Stimulated activated memory B cell treated with anti-CD40 and anti-IgM and Interleukin-4, amounts not matched to agents 10 μg/mL and 1 μg/mL and 100 μg/mL, for 72 hours (primary cell): ENCODE measurements around the gene SGPP1.
"Not testable (repeated sequence)": the region's sequence is repeated elsewhere in the genome, so short reads cannot be mapped to it uniquely, and the experiment has no call there.

Experiments
- ATAC-seq: fragments of 150-1000 bp; cut with Tn5 transposase; 2 replicates; pipeline ENCODE4 v1.10.0; 2021
- H3K27ac Mint-ChIP-seq: one replicate; pipeline ENCODE4 v1.8.0; 2022; ENCODE audit warnings: mild to moderate bottlenecking, mixed read lengths
- H3K27me3 Mint-ChIP-seq: one replicate; pipeline ENCODE4 v1.8.0; 2022; ENCODE audit warnings: mixed read lengths
- H3K36me3 Mint-ChIP-seq: one replicate; pipeline ENCODE4 v1.8.0; 2022; ENCODE audit warnings: mixed read lengths
- H3K4me1 Mint-ChIP-seq: one replicate; pipeline ENCODE4 v1.8.0; 2022; ENCODE audit warnings: mixed read lengths
- H3K4me3 Mint-ChIP-seq: one replicate; pipeline ENCODE4 v1.8.0; 2022; ENCODE audit warnings: mild to moderate bottlenecking, moderate library complexity, mixed read lengths
- H3K9me3 Mint-ChIP-seq: one replicate; pipeline ENCODE4 v1.8.0; 2022; ENCODE audit warnings: mixed read lengths

Gene SGPP1

DNA sequence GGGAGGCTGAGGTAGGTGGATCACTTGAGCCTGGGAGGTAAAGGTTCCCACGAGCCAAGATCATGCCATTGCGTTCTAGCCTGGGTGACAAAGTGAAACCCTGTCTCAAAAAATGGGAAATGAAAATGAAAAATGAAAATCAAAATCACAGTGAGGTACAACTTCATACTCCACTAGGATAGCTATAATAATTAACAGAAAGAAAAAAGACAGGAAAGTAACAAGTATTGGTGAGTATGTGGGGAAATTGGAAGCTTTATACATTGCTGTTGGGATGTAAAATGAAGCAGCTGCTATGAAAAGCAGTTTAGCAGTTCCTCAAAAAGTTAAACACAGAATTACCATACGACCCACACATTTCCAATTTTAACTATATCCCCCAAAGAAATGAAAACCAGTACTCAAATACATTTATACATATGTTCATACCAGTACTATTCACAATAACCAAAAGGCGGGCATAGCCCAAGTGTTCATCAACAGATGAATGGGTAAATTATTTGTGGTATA lies 22.2 kb downstream of the SGPP1 start:
- peak; percentile 75 for ATAC-seq
- Mint-ChIP-seq H3K9me3 (no peaks in the 10 kb centered on the region), H3K4me3 (peak overlapping the region; percentile 64), H3K4me1 (peaks cover 75% of the 10 kb centered on the region), H3K27ac (peak overlapping the region; percentile 87), H3K36me3 (peaks cover 6% of the 10 kb centered on the region), H3K27me3 (no peaks in the 10 kb centered on the region)

DNA sequence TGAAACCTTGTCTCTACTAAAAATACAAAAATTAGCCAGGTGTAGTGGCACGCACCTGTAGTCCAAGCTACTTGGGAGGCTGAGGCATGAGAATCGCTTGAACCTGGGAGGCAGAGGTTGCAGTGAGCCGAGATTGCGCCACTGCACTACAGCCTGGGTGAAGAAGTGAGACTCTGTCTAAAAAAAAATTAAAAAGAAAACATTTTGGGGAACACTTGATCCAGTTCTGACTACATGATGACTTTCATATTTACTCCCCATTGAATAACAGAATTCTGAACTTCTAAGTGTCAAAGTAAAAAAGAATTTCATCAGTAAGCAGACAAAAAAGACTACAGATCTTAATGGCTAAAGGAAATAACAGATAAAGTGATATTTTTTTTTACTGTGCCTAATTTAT lies 25.3 kb downstream of the SGPP1 start:
- peaks cover 19% of the 10 kb centered on the region for H3K36me3 Mint-ChIP-seq

DNA sequence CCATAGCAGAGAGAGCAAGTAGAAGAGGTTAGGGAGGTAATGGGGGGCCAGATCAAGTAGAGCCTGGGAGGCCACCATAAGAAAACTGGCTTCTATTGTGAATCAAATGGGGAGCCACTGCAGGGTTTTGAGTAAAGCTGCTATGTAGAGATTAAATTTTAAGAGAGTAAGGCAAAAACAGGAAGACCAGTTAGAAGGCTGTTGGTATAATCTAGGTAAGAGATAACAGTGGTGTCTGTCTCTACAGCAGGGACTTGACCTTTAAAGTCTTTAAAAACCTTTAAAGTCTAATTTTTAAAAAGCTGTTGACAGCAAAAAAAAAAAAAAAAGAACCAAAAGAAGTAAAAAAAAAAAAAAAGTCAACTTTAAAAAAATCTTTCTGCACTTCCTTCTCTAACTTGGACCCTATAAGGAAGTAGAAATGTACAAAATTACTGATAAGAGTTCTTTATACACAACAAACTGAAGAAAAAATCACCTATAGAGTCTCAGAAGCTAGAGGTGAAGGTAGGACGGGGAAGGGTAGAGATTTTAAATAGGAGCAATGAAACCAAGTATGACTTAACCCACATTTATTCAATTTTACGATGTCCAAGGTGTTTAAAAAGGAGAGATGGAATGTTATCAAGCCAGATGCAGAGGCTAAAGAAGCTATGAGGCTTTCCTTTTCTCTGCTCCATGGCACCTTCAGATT lies 26.1 kb downstream of the SGPP1 start:
- H3K27me3 Mint-ChIP-seq: no peaks in the 10 kb centered on the region
- peaks cover 25% of the 10 kb centered on the region for H3K36me3 Mint-ChIP-seq
- peak overlapping the region; percentile 54 for H3K4me3 Mint-ChIP-seq
- H3K4me1 Mint-ChIP-seq: peaks cover 82% of the 10 kb centered on the region
- peak overlapping the region; percentile 70 for H3K27ac Mint-ChIP-seq
- no peaks in the 10 kb centered on the region for H3K9me3 Mint-ChIP-seq
- no peak for ATAC-seq

More for the DNA sequence above, 25.3 kb downstream of the SGPP1 start:
- not testable (repeated sequence) for H3K4me3 Mint-ChIP-seq, H3K27me3 Mint-ChIP-seq, H3K9me3 Mint-ChIP-seq
- Mint-ChIP-seq H3K4me1 (peaks cover 79% of the 10 kb centered on the region), H3K27ac (peak overlapping the region; percentile 70)
- peak; percentile 50 for ATAC-seq

DNA sequence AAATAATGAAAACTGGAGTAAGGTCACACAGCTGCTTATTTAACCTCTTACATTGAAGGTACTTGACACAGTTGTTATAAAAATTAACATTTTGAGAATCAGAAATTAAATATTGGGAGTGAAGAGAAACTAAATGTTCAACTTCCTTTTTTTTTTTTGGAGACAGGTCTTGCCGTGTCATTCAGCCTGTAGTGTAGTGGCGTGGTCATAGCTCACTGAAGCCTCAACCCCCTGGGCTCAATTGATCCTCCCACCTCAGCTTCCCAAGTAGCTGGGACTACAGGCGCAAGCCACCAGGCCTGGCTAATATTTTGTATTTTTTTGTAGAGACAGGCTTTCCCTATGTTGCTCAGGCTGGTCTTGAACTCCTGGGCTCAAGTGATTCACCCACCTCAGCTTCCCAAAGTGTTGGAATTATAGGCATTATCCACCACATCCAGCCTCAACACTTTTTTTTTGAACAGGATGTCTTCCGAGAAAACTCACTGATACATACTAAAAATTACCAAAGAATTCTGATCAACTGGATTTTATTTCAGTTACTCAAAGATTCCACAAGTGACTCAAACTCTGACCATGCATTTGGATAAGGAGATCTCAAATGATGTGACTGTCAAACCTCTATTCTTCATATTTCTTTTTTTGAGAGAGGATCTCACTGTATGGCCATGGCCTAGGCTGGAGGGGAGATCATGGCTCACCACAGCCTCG lies 35.4 kb downstream of the SGPP1 start:
- peak overlapping the region; percentile 48 for H3K27ac Mint-ChIP-seq
- no peaks in the 10 kb centered on the region for H3K27me3 Mint-ChIP-seq
- no peak overlapping the region for H3K4me3 Mint-ChIP-seq
- peaks cover 33% of the 10 kb centered on the region for H3K36me3 Mint-ChIP-seq
- no peak for ATAC-seq
- no peaks in the 10 kb centered on the region for H3K9me3 Mint-ChIP-seq
- peaks cover 11% of the 10 kb centered on the region for H3K4me1 Mint-ChIP-seq

DNA sequence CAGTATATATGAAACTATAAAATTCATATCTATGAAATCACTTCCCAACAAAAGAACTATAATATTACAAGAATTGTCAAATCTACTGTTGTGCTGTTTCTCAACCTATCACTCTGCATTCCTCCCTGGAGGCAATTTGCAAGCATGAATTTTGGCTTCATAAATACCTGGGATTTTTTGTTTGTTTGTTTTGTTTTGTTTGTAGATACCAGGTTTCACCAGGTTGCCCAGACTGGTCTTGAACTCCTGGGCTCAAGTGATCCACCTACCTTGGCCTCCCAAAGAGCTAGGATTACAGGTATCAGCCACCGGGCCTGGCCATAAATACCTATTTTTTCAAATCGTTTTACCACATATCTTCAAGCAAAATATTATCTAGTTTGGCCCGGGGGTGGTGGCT lies 38.7 kb downstream of the SGPP1 start:
- peaks cover 24% of the 10 kb centered on the region for H3K36me3 Mint-ChIP-seq
- H3K4me3 Mint-ChIP-seq: no peak overlapping the region
- no peak overlapping the region for H3K27ac Mint-ChIP-seq
- peaks cover 7% of the 10 kb centered on the region for H3K4me1 Mint-ChIP-seq
- H3K27me3 Mint-ChIP-seq: no peaks in the 10 kb centered on the region
- ATAC-seq: no peak
- H3K9me3 Mint-ChIP-seq: no peaks in the 10 kb centered on the region

DNA sequence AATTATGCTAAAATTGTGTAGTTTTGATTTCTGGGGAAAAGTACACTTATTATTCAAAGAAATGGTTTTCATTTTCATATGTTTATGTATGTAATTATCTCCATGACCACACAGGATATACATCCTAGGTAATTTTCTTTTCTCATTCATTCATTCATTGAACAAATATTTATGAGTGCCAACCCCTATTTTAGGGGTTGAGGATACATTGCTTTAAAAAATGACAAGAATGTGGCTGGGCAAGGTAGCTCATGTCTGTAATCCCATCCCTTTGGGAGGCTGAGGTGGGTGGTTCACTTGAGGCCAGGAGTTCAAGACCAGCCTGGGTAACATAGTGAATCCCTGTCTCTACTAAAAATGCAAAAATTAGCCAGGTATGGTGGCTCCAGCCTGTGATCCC lies 40.9 kb downstream of the SGPP1 start:
- Mint-ChIP-seq H3K27me3 (no peaks in the 10 kb centered on the region), H3K27ac (no peak overlapping the region), H3K9me3 (no peaks in the 10 kb centered on the region), H3K4me3 (no peak overlapping the region), H3K36me3 (peaks cover 24% of the 10 kb centered on the region), H3K4me1 (no peaks in the 10 kb centered on the region)
- ATAC-seq: no peak

DNA sequence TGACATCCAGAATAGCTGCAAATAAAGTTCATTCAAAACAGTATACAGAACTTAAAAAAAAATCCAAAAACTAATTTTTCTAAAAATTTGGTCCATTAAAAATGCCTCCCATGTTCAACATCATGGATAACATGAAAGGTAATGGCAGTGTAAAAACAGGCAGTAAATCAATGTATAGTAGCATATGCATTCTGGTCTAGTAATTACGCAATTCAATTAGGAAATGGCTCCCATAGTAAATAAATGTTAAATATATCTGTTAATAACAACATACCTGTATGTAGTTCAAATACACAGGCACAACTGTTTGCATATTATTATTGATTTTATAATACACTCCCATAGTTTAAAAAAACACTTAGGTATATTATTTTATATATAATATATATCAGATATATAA lies 42.5 kb downstream of the SGPP1 start:
- no peak overlapping the region for H3K27ac Mint-ChIP-seq
- no peaks in the 10 kb centered on the region for H3K27me3 Mint-ChIP-seq
- no peaks in the 10 kb centered on the region for H3K9me3 Mint-ChIP-seq
- no peaks in the 10 kb centered on the region for H3K4me1 Mint-ChIP-seq
- peaks cover 18% of the 10 kb centered on the region for H3K36me3 Mint-ChIP-seq
- ATAC-seq: no peak
- no peak overlapping the region for H3K4me3 Mint-ChIP-seq

DNA sequence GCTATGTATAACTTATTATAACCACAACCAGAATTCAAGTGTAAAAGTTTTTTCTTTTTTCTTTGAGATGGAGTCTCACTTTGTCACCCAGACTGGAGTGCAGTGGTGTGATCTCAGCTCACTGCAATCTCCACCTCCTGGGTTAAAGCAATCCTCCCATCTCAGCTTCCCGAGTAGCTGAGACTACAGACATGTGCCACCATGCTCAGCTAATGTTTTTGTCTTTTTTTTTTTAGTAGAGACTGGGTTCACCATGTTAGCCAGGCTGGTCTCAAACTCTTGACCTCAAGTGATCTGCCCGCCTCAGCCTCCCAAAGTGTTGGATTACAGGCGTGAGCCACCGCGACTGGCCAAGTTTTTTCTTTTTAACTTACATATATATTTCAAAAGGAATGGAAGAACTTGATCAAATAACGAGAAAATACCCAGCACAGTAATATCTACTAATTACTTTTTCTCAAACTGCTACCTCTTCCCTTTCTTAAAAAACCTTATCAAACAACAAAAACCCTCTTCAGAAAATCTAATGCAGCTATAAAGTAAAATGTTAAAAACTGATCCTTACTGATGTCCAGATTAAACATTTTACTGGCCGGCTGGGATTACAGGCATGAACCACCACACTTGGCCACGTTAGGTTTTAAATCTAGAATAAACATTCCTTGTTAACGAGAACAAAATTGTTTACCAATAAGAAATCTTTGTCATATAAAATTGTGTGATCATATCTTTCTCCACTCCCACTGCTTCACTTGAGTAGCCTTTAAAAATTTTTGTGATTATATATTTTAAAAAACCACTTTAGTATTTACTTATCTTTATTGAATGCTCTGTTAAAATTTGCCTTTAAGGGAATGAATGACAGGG lies 44.9 kb downstream of the SGPP1 start:
- H3K4me3 Mint-ChIP-seq: no peak overlapping the region
- H3K27ac Mint-ChIP-seq: no peak overlapping the region
- H3K27me3 Mint-ChIP-seq: no peaks in the 10 kb centered on the region
- peaks cover 27% of the 10 kb centered on the region for H3K36me3 Mint-ChIP-seq
- ATAC-seq: no peak
- H3K4me1 Mint-ChIP-seq: no peaks in the 10 kb centered on the region
- H3K9me3 Mint-ChIP-seq: no peaks in the 10 kb centered on the region

DNA sequence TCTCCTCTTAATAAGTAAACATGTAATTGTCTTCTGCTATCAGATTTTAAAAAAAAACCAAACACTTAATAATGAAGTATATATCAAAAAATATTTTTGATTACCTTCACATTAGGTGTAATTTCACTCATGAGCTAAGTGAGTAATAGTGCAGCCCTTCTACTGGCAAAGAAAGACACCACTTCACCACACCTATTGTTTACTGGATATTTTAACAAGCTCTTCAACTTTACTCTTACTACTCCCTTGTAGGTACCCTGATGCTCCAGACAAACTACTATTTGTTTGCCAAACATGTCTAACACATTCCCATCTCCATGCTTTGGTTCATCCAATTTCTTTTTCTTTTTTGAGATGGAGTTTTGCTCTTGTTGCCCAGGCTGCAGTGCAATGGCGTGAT lies 49.3 kb downstream of the SGPP1 start:
- no peak for ATAC-seq
- no peaks in the 10 kb centered on the region for H3K4me1 Mint-ChIP-seq
- no peaks in the 10 kb centered on the region for H3K9me3 Mint-ChIP-seq
- H3K27me3 Mint-ChIP-seq: no peaks in the 10 kb centered on the region
- peaks cover 34% of the 10 kb centered on the region for H3K36me3 Mint-ChIP-seq
- H3K27ac Mint-ChIP-seq: no peak overlapping the region
- H3K4me3 Mint-ChIP-seq: no peak overlapping the region

DNA sequence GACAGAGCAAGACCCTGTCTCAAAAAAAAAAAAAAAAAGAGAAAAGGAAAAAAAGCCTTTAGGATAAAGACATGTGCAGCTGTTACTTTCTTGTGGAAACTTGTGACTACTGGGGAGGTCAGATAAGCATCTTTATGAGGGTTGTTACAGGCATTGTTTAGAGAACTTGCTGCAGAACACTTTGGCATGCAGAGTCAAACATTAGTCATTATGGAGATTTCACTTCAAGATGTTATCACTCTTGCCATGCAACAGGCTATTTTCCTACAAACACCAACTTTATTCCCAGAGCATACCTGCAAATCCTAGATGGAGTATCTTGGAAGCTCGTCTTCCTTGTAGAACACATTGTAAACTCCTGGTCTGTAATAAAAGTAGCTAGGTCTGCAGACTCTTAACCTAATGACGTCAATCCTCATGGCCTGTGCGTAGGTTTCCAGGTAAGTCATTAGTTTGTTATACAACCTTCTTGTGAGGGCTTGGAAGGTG lies 49.9 kb downstream of the SGPP1 start:
- no peaks in the 10 kb centered on the region for H3K27me3 Mint-ChIP-seq
- H3K27ac Mint-ChIP-seq: no peak overlapping the region
- H3K36me3 Mint-ChIP-seq: peaks cover 34% of the 10 kb centered on the region
- no peaks in the 10 kb centered on the region for H3K4me1 Mint-ChIP-seq
- no peak for ATAC-seq
- H3K4me3 Mint-ChIP-seq: no peak overlapping the region
- H3K9me3 Mint-ChIP-seq: no peaks in the 10 kb centered on the region

DNA sequence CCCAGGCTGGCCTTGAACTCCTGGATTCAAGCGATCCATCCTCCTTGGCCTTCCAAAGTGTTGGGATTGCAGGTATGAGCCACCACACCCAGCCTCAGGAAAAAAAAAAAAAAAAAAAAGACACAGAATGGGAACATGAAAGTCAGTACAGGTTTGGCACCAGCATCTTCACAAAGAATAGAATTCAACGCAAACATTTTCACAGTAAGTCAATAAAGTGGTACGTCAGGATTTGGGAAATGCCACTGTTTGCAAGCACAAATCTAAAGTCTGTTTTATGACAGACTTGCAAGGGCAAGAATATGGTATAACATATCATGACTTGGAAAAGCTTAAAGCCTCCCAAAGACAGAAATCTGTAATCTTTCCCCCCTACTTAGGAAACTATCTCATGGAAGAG lies 51.2 kb downstream of the SGPP1 start:
- Mint-ChIP-seq H3K27me3 (no peaks in the 10 kb centered on the region), H3K36me3 (peaks cover 34% of the 10 kb centered on the region), H3K9me3 (no peaks in the 10 kb centered on the region), H3K4me3 (no peak overlapping the region), H3K27ac (no peak overlapping the region), H3K4me1 (no peaks in the 10 kb centered on the region)
- no peak for ATAC-seq

DNA sequence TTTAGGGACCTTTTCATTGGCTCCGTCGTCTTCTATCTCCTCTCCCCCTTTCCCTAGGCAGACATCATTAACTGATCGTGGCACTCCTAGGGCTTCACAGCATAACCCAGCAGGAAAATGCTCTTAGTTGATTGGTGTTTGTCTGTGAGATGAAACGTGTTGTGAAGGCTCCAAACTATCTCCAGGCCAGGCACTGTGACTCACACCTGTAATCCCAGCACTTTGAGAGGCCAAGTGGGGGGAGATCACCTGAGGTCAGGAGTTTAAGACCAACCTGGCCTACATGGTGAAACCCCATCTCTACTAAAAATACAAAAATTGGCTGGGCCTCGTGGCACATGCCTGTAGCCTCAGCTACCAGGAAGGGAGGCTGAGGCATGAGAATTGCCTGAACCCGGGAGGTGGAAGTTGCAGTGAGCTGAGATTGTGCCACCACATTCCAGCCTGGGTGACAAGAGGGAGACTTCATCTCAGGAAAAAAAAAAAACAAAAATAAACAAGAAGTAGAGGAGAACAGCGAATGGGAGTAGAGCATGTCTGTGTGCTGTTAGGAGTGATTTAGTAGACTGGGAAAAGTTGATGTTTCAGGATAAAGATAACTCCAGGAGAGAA lies 53.9 kb downstream of the SGPP1 start:
- Mint-ChIP-seq H3K27me3 (no peaks in the 10 kb centered on the region), H3K4me3 (no peak overlapping the region), H3K27ac (peak overlapping the region; percentile 42), H3K36me3 (peaks cover 24% of the 10 kb centered on the region), H3K9me3 (no peaks in the 10 kb centered on the region), H3K4me1 (no peaks in the 10 kb centered on the region)
- no peak for ATAC-seq

DNA sequence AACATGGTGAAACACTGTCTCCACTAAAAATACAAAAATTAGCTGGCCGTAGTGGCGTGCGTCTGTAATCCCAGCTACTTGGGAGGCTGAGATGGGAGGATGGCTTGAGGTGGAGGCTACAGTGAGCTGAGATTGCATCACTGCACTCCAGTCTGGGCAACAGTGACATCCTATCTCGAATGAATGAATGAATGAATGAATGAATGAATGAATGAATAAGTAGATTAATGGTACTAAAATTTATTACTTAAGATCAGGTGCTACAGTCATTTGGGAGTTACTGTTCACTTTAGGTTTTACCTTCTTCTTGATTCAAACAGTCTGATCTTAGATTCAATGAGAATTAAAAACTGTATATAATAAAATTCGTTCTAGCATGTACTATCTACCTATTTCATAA lies 54.6 kb downstream of the SGPP1 start:
- H3K27me3 Mint-ChIP-seq: no peaks in the 10 kb centered on the region
- H3K9me3 Mint-ChIP-seq: no peaks in the 10 kb centered on the region
- H3K4me3 Mint-ChIP-seq: no peak overlapping the region
- no peaks in the 10 kb centered on the region for H3K4me1 Mint-ChIP-seq
- H3K27ac Mint-ChIP-seq: no peak overlapping the region
- H3K36me3 Mint-ChIP-seq: peaks cover 19% of the 10 kb centered on the region
- no peak for ATAC-seq

DNA sequence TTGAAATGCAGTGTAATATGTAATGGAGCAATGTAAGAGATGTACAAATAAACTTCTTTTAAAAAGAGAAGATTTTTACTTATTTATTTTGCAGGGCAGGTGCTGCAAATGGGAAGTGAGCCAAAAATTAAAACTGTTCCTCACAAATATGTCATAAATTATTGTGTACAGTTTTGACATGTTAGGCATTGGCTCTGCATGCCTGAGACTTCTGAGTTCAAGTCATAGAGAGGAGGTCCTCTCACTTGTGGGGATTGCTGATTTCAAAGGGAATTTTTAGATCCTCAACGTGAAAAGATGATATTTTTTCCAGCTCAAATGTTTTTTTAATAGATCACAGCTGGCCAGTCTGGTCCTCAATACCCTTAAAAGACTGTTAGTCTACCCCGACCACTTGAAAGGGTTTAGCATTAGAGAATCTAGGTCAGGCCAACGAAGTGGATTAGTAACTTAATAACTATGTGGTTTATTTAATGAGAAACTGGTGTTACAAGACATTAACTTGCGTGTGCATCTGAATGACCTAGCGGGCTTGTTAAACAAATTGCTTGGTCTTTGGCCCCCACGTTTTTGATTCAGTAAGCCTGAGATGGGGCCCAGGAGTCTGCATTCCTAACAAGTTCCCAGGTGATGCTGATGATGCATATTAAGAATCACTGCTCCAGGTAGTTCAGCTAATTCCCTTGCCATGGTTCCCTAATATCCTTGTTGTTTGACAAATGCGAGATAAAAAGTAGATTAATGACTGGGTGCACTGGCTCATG lies 55.3 kb downstream of the SGPP1 start:
- no peak for ATAC-seq
- H3K27ac Mint-ChIP-seq: no peak overlapping the region

More for the DNA sequence above, 55.3 kb downstream of the SGPP1 start:
- Mint-ChIP-seq H3K36me3 (peaks cover 19% of the 10 kb centered on the region), H3K4me3 (no peak overlapping the region), H3K4me1 (no peaks in the 10 kb centered on the region), H3K9me3 (no peaks in the 10 kb centered on the region), H3K27me3 (no peaks in the 10 kb centered on the region)
